Stimulated activated CD8-positive, alpha-beta memory T cell treated with anti-CD3 and anti-CD28 coated beads, Interleukin-4, amount 100 ng/mL, for 4 hours (primary cell): ENCODE data around the gene MPG.
"Not testable (repeated sequence)": the region's sequence is repeated elsewhere in the genome, so short reads cannot be mapped to it uniquely, and the experiment has no call there.

Source experiments
- DNase-seq, 2 donors: peaks; one replicate each; pipeline ENCODE4 v3.0.0-alpha.2; 2020; ENCODE audit warnings: low read depth in 2 of 2, low spot score in 1 of 2

MPG gene

GRCh38 chr16:77807-78443 is at the start of gene MPG:
TSS of gene MPG (plus strand) at chr16:78225. CDS start at chr16:78310, 85 bp downstream.
- DNase-seq = peak; percentile 58 to 70

DNA sequence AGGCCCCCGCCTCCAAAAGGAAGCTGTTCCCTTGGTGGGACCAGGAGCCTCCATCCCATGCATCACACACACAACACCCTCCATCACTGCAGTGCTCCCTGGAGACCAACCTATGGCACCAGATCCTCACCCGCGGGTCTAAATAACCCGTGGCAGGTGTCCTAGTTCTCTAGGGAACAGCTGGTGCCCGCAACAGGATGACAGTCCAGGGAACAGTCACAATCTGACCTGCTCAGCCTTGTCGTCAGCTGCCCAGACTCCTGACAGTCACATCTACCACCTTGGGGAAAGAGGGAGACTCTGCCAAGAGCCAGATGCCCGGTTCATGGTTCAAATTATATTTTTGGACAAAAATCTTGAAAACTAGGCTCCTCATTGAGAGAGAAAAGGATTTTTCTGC is 47.4 kb upstream of the MPG start:
- not testable (repeated sequence) for DNase-seq

- DNase-seq = not testable (repeated sequence)
Observed at GRCh38 chr16:33154-33876, 44.7 kb upstream of the MPG start.

GRCh38 chr16:33877-34647 is 44.0 kb upstream of the MPG start:
- no peak for DNase-seq

GRCh38 chr16:34648-34987 is 43.4 kb upstream of the MPG start:
- DNase-seq = no peak

DNA sequence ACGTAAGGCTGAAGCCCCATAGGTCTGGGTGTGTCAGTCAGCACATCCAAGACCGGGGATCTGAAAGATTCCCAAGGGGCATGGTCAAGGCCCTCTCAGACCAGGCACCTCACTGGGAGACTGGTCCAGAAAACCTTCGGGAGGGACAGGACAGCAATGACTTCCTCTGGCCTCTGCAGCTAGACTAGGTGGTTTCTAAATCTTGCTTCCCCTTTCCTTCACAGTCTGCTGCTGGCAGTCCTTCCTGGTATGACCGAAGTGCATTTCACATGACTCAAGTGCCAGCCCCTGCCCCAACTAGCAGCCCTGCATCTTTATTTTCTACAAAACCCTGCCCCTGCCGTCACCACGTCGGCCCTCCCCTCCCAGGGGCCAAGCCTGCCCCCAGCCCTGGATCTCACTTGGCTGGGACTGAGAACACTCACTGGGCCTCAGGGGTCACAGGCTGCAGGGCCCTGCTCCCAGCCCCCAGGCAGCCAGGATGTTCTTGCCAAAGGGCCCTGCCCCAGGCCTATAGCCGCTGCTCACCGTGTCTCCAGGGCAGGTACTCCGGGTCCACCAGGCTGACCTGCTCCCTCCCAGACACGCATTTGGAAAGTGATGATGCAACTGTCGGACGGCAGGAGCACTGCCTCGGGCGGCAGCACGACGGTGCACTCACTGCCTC is 42.9 kb upstream of the MPG start:
- no peak for DNase-seq

DNA sequence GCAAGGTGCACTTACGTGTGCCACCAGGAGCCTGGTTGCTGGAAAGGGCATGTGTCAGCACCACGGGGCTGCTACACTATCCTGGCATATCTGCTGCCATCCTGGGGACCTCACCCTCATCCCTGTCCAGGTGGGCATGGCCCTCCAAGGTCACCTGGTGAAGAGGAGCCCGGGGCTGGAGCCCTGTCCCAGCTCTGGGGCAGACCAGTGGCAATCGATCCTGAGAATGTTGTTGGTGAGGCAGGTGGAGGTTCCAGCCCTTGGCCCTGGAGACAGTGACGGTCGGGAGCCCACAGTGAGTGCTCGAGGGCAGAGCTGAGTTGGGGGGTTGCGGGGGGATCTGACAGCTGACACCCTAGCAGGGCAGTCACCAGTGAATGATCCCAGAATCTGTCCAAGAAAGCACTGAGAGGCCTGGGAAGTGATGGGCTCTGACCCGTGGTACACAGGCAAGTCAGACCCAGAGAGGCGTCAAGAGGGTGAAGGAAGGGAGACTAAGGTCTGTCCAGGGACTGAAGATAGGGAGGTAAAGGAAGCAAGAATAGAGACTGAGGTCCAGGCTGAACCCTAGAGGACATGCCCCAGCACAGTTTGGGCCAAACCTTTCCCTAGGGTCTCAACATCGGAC is 42.2 kb upstream of the MPG start:
- no peak for DNase-seq

GRCh38 chr16:36336-36984 is 41.6 kb upstream of the MPG start:
- no peak for DNase-seq

GRCh38 chr16:37511-37910 is 40.5 kb upstream of the MPG start:
- no peak for DNase-seq

GRCh38 chr16:38206-38605 is 39.8 kb upstream of the MPG start:
- DNase-seq = not testable (repeated sequence)

- peak in 1 of 2 donors; percentile 21 for DNase-seq
Observed at GRCh38 chr16:38941-39892, 38.8 kb upstream of the MPG start.

- DNase-seq = no peak
Observed at GRCh38 chr16:41439-42068, 36.5 kb upstream of the MPG start.

DNA sequence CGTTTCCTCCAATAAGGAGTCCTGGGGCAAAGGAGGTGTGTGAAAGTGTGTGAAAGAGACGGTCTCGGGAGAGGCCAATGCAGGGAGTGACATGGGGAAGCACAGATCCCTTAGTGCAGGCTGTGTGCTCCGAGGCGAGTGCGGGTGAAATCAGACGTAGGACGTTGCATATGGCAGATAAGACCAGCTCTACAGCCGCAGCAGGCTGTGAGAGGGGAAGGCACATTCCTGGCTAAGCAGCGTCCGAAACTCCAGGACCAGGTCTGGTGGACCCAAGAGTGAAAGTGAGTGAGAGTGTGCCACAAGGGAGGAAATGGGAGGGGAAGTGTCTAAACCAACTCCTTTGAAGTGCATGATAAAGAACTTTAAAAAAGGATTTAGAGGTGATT is 36.0 kb upstream of the MPG start:
- no peak for DNase-seq

- no peak for DNase-seq
Observed at GRCh38 chr16:42691-43090, 35.3 kb upstream of the MPG start.

DNA sequence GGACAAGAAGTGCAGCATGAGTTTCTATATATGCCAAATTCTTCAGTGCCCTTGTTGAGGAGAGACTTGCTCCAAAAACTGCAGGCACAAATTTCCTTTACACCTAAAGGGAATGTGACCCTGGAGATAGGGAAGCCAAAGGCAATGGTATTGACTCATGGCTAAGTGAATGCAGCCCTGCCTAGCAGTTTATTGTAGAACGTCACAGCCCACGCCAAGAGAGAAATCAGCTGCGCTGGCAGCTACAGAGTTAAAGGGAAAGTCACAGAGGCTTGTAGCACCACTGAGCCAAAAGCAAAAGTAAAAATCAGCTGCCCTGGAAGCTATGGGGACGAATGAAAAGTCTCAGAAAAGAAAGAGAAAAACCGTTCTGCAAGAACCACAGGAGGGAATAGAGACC is 34.7 kb upstream of the MPG start:
- no peak for DNase-seq

- DNase-seq = no peak
Observed at GRCh38 chr16:44655-45054, 33.4 kb upstream of the MPG start.

DNA sequence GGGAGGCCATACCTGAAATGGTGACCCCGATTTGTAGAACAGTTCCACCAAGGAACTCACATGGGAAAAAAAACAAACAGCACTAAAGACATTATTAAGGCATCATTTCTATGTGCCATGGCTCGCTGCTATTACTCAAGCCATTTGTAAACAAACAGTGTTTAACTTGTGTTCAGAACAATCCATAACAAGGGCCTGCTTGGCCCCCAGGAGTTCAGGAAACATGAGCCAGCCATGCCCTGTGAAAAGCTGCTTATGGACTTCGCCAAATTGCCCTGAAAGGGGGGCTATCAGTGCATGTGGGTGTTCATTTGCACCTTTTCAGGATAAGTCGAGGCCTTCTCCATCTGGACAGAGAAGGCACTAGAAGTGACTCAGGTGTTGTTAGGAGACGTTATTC is 32.6 kb upstream of the MPG start:
- DNase-seq = no peak

- DNase-seq = not testable (repeated sequence)
Observed at GRCh38 chr16:46510-46909, 31.5 kb upstream of the MPG start.

DNA sequence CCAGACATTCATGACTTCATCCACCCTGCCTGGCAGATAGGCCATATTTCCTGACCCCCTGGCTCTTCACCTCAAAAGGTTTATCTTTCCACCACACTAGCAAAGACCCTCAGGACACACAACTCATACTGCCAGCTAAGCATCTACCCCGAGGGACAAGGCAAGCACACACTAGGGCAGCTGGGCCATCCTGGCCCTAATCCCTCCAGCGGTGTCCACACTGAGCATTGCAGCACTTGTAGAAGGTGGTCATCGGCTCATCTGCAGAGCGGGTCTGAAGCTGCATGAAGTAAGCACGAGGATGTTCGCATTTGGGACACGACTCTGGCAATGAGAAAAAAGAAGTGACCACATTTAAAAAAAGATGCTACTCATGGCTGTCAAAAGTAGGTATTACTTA is 30.8 kb upstream of the MPG start:
- no peak for DNase-seq
